Suprapubic skin (tissue), 4 donors: Measurements from ENCODE around the gene CHRND. TPM values are rescaled to one million over a fixed set of nuclear protein-coding genes. Genes with fewer than 3 reads are reported as not detected.
"Not testable (repeated sequence)": the region's sequence is repeated elsewhere in the genome, so short reads cannot be mapped to it uniquely, and the experiment has no call there.

Source experiments
- DNase-seq, 2 donors: peaks; one replicate each; pipeline ENCODE4 v3.0.0-alpha.2; 2019; ENCODE audit warnings: low spot score in 2 of 2
- H3K27ac ChIP-seq: fragments of 200-600 bp; sonication (generic); one replicate; pipeline ENCODE4 v1.5.1; 2019
- H3K27me3 ChIP-seq: fragments of 200-600 bp; sonication (generic); one replicate; pipeline ENCODE4 v1.5.1; 2019
- H3K36me3 ChIP-seq: fragments of 200-600 bp; sonication (generic); one replicate; pipeline ENCODE4 v1.5.1; 2019
- H3K4me1 ChIP-seq: fragments of 200-600 bp; sonication (generic); one replicate; pipeline ENCODE4 v1.5.1; 2019
- H3K4me3 ChIP-seq: fragments of 200-600 bp; sonication (generic); one replicate; pipeline ENCODE4 v1.5.1; 2019; ENCODE audit warnings: mild to moderate bottlenecking
- H3K9me3 ChIP-seq: fragments of 200-600 bp; sonication (generic); one replicate; pipeline ENCODE4 v1.5.1; 2019
- CTCF ChIP-seq, 2 donors: fragments of 200-600 bp in 1 of 2; fragments of 450-650 bp in 1 of 2; sonication (generic) in 1 of 2; IDR thresholded peaks; one replicate each; pipeline ENCODE4 v1.5.1; 2016 to 2019; ENCODE audit warnings: antibody characterized with exemption in 2 of 2, mild to moderate bottlenecking in 1 of 2, moderate library complexity in 1 of 2
- EP300 ChIP-seq: sonication (generic); formaldehyde crosslinking; IDR thresholded peaks from one replicate; pipeline ENCODE4 v1.6.1; 2017; ENCODE audit warnings: antibody characterized with exemption
- POLR2A ChIP-seq, 2 donors: fragments of 450-650 bp; IDR thresholded peaks; one replicate each; pipeline ENCODE4 v1.6.1; 2017; ENCODE audit warnings: antibody characterized with exemption in 2 of 2, mild to moderate bottlenecking in 2 of 2, moderate library complexity in 2 of 2
- POLR2AphosphoS5 ChIP-seq, 3 donors: sonication (generic); formaldehyde crosslinking; IDR thresholded peaks; one replicate each; pipeline ENCODE4 v1.6.1; 2017; ENCODE audit warnings: antibody characterized with exemption in 3 of 3
- WGBS: methylation state at CpG from one replicate; pipeline ENCODE4 v1.1.5; 2018; 5-methylcytosine and 5-hydroxymethylcytosine counted together
- total RNA-seq, 4 donors: library from RNA; depleted of rRNA; stranded (reverse); fragments of >200 nt; gene quantifications; one replicate each; pipeline ENCODE4 v1.1.0, GENCODE V29; 2016

The CHRND gene
- total RNA-seq, 4 donors from 2014 or later = not detected

DNA sequence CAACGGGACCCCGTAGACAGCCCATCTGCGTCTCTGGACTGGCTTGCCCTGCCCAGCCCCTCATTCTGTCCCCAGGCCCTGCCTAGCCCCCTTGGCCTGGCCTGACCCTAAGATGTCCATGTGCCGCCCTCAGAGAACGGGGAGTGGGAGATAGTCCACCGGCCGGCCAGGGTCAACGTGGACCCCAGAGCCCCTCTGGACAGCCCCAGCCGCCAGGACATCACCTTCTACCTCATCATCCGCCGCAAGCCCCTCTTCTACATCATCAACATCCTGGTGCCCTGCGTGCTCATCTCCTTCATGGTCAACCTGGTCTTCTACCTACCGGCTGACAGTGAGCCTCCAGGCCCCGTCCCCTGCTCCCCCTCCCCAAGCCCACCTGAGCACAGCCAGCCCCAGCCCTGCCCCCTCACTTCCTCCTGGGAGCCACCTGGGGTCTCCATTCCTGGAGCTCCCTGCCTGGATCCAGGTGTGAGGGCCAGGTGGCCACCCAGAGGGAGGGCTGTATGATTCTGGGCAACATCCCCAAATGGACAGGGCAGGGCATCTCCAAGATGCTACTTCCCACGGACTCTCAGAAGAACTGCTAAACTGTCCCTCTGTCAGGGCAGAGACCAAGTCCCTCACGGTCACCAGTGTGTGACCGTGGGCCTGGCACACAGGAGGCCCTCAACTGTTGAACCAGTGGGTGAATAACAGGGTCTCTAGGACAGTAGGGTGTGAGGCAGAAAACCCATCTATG, 4.0 kb downstream of the CHRND start:
- H3K4me3 ChIP-seq = no peak overlapping the region
- H3K36me3 ChIP-seq = no peaks in the 10 kb centered on the region
- H3K27me3 ChIP-seq = peaks cover 33% of the 10 kb centered on the region
- H3K4me1 ChIP-seq = peaks cover 7% of the 10 kb centered on the region
- TF ChIP-seq POLR2A (IDR thresholded peaks at IDR 0.05) = no peak
- no peak for TF ChIP-seq CTCF (IDR thresholded peaks at IDR 0.05)
- TF ChIP-seq EP300 = no peak
- no peak for TF ChIP-seq POLR2AphosphoS5 (IDR thresholded peaks at IDR 0.05)
- WGBS = 91% methylated on average over 17 of the region's 17 CpGs
- no peaks in the 10 kb centered on the region for H3K9me3 ChIP-seq
- no peak overlapping the region for H3K27ac ChIP-seq
- DNase-seq = no peak

DNA sequence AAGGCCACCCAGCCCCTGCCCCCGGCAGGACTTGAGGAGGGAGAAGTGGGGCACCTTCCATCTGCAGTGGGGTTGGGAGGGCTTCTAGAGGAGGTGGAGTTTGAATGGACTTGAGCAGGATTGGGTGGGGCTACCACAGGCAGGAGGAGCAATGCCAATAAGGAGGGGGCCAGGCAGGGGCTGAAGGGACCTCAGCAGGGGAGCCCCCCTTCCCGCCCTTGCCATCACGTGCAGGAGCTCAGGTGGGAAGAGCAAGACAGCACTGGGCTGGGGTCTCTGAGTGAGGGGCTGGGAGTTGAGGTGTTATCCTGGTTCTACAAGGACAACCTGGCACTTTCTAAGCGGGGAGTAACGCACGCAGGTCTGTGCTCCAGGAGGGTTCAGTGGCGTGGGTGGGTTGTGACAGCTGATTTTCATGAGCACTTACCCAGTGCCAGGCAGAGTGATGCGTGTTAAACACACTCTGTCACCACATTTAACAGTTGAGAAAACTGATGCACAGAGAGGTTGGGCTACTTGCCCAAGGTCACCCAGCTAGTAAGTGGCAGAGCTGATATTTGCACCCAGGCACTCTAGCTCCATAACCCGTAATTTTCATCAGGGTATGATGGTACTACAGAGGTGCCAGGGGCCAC, 4.8 kb downstream of the CHRND start:
- H3K4me3 ChIP-seq = no peak overlapping the region
- H3K4me1 ChIP-seq = peaks cover 2% of the 10 kb centered on the region
- H3K27ac ChIP-seq = no peak overlapping the region
- TF ChIP-seq EP300 = no peak
- H3K27me3 ChIP-seq = peaks cover 33% of the 10 kb centered on the region
- no peak for DNase-seq
- no peaks in the 10 kb centered on the region for H3K9me3 ChIP-seq
- WGBS = 74% methylated on average over 7 of the region's 9 CpGs
- no peaks in the 10 kb centered on the region for H3K36me3 ChIP-seq

GRCh38 chr2:232532419-232532818, 6.5 kb downstream of the CHRND start:
- TF ChIP-seq EP300 (no peak), POLR2AphosphoS5 (IDR thresholded peaks at IDR 0.05) (no peak), POLR2A (IDR thresholded peaks at IDR 0.05) (no peak)
- 56% methylated on average over 9 of the region's 9 CpGs for WGBS
- Histone ChIP-seq H3K4me1 (peaks cover 3% of the 10 kb centered on the region), H3K9me3 (no peaks in the 10 kb centered on the region), H3K36me3 (no peaks in the 10 kb centered on the region), H3K4me3 (no peak overlapping the region), H3K27me3 (peaks cover 29% of the 10 kb centered on the region), H3K27ac (no peak overlapping the region)
- no peak for DNase-seq

DNA sequence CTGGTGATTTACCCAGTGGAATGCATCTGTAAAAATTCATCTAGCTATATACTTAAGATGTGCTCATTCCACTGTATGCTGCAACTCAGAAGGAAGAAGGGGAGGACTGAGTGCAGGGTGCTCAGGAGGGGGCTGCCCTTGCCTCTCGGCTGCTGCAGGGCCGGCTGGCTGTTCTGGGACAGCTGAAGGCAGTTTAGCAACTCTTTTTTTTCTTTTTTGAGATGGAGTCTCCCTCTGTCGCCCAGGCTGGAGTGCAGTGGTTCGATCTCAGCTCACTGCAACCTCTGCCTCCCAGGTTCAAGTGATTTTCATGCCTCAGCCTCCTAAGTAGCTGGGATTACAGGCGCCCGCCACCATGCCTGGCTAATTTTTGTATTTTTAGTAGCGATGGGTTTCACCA, 6.9 kb downstream of the CHRND start:
- H3K27ac ChIP-seq, H3K4me3 ChIP-seq, H3K4me1 ChIP-seq, H3K36me3 ChIP-seq, DNase-seq, H3K9me3 ChIP-seq: not testable (repeated sequence)
- peaks cover 33% of the 10 kb centered on the region for H3K27me3 ChIP-seq
- 75% methylated on average over 6 of the region's 7 CpGs for WGBS

- Histone ChIP-seq H3K36me3 (no peaks in the 10 kb centered on the region), H3K9me3 (no peaks in the 10 kb centered on the region), H3K27ac (no peak overlapping the region), H3K27me3 (peaks cover 43% of the 10 kb centered on the region), H3K4me3 (no peak overlapping the region), H3K4me1 (peaks cover 4% of the 10 kb centered on the region)
- TF ChIP-seq POLR2AphosphoS5 (IDR thresholded peaks at IDR 0.05) = no peak
- TF ChIP-seq EP300 = no peak
- no peak for TF ChIP-seq POLR2A (IDR thresholded peaks at IDR 0.05)
- TF ChIP-seq CTCF (IDR thresholded peaks at IDR 0.05) = no peak
- WGBS = 77% methylated on average over 3 of the region's 13 CpGs
- DNase-seq = no peak
Measured at GRCh38 chr2:232533944-232534710, 8.2 kb downstream of the CHRND start.

DNA sequence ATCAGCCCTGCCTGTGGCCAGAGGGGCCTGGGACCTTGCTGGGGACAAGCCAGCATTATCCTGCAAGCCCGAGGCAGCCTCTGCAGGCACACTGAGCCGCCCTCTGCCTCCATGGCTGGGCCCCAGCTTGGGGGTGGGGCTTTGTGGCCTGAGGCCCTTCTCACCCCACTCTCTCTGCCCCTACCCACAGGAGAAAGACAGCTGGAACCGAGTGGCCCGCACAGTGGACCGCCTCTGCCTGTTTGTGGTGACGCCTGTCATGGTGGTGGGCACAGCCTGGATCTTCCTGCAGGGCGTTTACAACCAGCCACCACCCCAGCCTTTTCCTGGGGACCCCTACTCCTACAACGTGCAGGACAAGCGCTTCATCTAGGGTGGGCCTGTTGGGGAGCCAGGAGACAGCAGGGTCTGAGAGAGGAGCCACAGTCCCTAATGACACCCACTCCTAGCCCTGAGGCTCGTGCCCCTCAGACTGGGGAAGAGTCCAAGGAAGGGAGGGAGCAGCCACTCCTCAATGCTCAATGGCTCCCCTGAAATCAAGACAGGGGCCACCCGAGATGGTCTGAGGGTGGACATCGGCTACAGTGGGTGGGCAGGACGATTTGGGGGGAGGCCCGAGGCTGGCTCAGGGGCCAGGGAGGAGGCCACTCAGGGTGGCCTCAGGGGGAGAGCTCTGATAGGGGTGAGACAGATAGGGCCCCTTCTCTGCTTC, 9.1 kb downstream of the CHRND start:
- Histone ChIP-seq H3K9me3 (no peaks in the 10 kb centered on the region), H3K4me1 (peaks cover 8% of the 10 kb centered on the region), H3K36me3 (no peaks in the 10 kb centered on the region), H3K4me3 (no peak overlapping the region), H3K27me3 (peaks cover 47% of the 10 kb centered on the region), H3K27ac (no peak overlapping the region)
- no peak for DNase-seq
- TF ChIP-seq CTCF (IDR thresholded peaks at IDR 0.05) (no peak), EP300 (no peak), POLR2A (IDR thresholded peaks at IDR 0.05) (no peak), POLR2AphosphoS5 (IDR thresholded peaks at IDR 0.05) (no peak)
- 66% methylated on average over 11 of the region's 14 CpGs for WGBS
